Smooth muscle cell (in vitro differentiated cells): ENCODE data around the gene ELL. TPM values are rescaled to one million over a fixed set of nuclear protein-coding genes. Genes with fewer than 3 reads are reported as not detected.
A peak's percentile ranks its signal among the peaks of the same experiment; 100 is the strongest.
"Not testable (repeated sequence)": the region's sequence is repeated elsewhere in the genome, so short reads cannot be mapped to it uniquely, and the experiment has no call there.

Experiments used
- DNase-seq: peaks from one replicate; lab custom pipeline; 2025; ENCODE audit not compliant: unreplicated experiment; lab: John Stamatoyannopoulos, UW
- H2AFZ ChIP-seq: fragments of 200-600 bp; sonication (generic); 2 replicates; pipeline ENCODE4 v1.6.0; 2016; ENCODE audit warnings: antibody characterized with exemption, low read depth, mild to moderate bottlenecking
- H3F3A ChIP-seq: fragments of 200-600 bp; sonication (generic); 2 replicates; pipeline ENCODE4 v1.6.0; 2017; ENCODE audit warnings: antibody characterized with exemption, low read depth
- H3K27ac ChIP-seq: fragments of 200-600 bp; sonication (generic); 2 replicates; pipeline ENCODE4 v1.5.1; 2016; ENCODE audit warnings: low read depth, mild to moderate bottlenecking
- H3K27me3 ChIP-seq: fragments of 200-600 bp; sonication (generic); 2 replicates; pipeline ENCODE4 v1.6.1; 2016; ENCODE audit warnings: low read depth, mild to moderate bottlenecking
- H3K36me3 ChIP-seq: fragments of 200-600 bp; sonication (generic); 2 replicates; pipeline ENCODE4 v1.5.1; 2016; ENCODE audit warnings: low read depth
- H3K4me1 ChIP-seq: fragments of 200-600 bp; sonication (generic); 2 replicates; pipeline ENCODE4 v1.5.1; 2016; ENCODE audit warnings: low read depth
- H3K4me2 ChIP-seq: fragments of 200-600 bp; sonication (generic); 2 replicates; pipeline ENCODE4 v1.6.0; 2016; ENCODE audit warnings: mild to moderate bottlenecking
- H3K4me3 ChIP-seq: fragments of 200-600 bp; sonication (generic); 2 replicates; pipeline ENCODE4 v1.5.1; 2016; ENCODE audit warnings: mild to moderate bottlenecking
- H3K79me2 ChIP-seq: fragments of 200-600 bp; sonication (generic); 2 replicates; pipeline ENCODE4 v1.6.0; 2016; ENCODE audit warnings: low read depth, mild to moderate bottlenecking
- H3K9ac ChIP-seq: fragments of 200-600 bp; sonication (generic); 2 replicates; pipeline ENCODE4 v1.6.0; 2016; ENCODE audit warnings: low read depth
- H3K9me3 ChIP-seq: fragments of 200-600 bp; sonication (generic); replicated peaks from 2 replicates; pipeline ENCODE4 v1.5.1; 2016; ENCODE audit warnings: low read depth
- H4K20me1 ChIP-seq: fragments of 200-600 bp; sonication (generic); 2 replicates; pipeline ENCODE4 v1.6.0; 2016; ENCODE audit warnings: low read depth
- WGBS: methylation state at CpG from one replicate; pipeline ENCODE4 v1.1.7; 2016; ENCODE audit warnings: low lambda C conversion rate; 5-methylcytosine and 5-hydroxymethylcytosine counted together
- polyA plus RNA-seq: library from polyadenylated mRNA; unstranded; fragments of >200 nt; fragmentation: Nextera tagmentation; extraction: Ambion mirVana; gene quantifications from 2 replicates; pipeline ENCODE4 v1.2.1, GENCODE V29; 2016
- total RNA-seq: library from RNA; depleted of rRNA; stranded (reverse); fragments of >200 nt; gene quantifications from 2 replicates; pipeline ENCODE4 v1.2.3, GENCODE V29; 2014
- TF ChIP-seq, protein P1 (sequence below): fragments of 200-600 bp; sonication (generic); IDR thresholded peaks from 2 replicates; pipeline ENCODE4 v1.5.1; 2017; ENCODE audit warnings: borderline replicate concordance, mild to moderate bottlenecking, antibody characterized with exemption; ENCODE audit not compliant: insufficient read depth, poor library complexity, severe bottlenecking

Gene ELL
- total and polyA plus RNA-seq, 2 experiments from 2014 or later = 12.8 to 15.2 TPM

DNA sequence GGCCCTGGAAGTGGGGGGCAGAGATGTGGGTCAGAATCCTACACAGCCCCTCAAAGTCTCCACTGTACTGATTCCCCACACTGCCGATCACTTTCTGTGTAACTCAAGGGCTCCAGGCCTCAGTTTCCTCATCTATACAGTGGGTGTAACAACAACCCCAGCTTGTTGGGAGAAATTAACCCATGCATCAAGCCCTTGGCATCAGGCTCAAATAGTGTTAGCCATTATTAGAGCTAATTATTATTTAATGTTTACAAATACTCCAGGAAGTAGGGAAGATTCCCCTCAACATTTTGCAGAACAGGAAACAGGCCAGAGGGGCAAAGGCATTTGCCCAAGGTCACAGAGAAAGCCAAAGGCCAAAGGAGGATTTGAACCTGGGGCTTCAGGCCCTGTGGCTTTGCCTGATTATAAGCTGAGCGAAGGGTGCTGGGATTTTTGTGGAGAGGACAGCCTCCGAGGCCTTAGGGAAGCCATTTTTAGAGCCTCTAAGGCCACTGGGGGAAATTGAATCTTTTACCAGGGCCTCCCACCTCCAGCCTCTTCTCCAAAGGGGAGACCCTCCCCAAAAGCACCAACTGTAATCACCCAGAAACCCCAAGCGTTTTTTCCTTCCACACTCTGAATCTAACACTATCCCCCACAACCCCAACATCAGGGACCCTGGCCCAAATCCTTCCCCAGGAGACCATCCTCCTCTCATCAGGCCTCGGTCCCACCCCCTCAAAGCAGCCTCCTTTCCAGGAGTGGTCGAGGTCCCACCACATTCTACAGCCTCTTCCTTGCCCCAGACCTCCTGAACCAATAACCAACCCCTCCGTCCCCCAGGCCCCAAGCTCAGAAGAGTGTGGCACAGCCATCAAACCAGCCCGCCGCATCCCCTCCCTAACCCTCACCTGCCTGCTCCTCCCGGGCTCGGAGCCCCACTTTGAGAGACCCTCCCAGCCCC lies 20.4 kb upstream of the ELL start:
- Histone ChIP-seq H3K9ac (peak overlapping the region; percentile 83), H3K4me3 (peak overlapping the region; percentile 75), H3K4me2 (peak overlapping the region; percentile 85), H3K36me3 (no peaks in the 10 kb centered on the region), H3K27me3 (no peaks in the 10 kb centered on the region), H3K4me1 (peaks cover 9% of the 10 kb centered on the region), H4K20me1 (no peaks in the 10 kb centered on the region), H3K79me2 (peaks cover 16% of the 10 kb centered on the region), H3K9me3 (no peaks in the 10 kb centered on the region), H3F3A (no peaks in the 10 kb centered on the region), H2AFZ (no peak overlapping the region), H3K27ac (peak overlapping the region; percentile 12)
- no peak for DNase-seq
- WGBS = 33% methylated on average over 11 of the region's 11 CpGs
- TF ChIP-seq, protein P1, sequence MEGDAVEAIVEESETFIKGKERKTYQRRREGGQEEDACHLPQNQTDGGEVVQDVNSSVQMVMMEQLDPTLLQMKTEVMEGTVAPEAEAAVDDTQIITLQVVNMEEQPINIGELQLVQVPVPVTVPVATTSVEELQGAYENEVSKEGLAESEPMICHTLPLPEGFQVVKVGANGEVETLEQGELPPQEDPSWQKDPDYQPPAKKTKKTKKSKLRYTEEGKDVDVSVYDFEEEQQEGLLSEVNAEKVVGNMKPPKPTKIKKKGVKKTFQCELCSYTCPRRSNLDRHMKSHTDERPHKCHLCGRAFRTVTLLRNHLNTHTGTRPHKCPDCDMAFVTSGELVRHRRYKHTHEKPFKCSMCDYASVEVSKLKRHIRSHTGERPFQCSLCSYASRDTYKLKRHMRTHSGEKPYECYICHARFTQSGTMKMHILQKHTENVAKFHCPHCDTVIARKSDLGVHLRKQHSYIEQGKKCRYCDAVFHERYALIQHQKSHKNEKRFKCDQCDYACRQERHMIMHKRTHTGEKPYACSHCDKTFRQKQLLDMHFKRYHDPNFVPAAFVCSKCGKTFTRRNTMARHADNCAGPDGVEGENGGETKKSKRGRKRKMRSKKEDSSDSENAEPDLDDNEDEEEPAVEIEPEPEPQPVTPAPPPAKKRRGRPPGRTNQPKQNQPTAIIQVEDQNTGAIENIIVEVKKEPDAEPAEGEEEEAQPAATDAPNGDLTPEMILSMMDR = no peak

DNA sequence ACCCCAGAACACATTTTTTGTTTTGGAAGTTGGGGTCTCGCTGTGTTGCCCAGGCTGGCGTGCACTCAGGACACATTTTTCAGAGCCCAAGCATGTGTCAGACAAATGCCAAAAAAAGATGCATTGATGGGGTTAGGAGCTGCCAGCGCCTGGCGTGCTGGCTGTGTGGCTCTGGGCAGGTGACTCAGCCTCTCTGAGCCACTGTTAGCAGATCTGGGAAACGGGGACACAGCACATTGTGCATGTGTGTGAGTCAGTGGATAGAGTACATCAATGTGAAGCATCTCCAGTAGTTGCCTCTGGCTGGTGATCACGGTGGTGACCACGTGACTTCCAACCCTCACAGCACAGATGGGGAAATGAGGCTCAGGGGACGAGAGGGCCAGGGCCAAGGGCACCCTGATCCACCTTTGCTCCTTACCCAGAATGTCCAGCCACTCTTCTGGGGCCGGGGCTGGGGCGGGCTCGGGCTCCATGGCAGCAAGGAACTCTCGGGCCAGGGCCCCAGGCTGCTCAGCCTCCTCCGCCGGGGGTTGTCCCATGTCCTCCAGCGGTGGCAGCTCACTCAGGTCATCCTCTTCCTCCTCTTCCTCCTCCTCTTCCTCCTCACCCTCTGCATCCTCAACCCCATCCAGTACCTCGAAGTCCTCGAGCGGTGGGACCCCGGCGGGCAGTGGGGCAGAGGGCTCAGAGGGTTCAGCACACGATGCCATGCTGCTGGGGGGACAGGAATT lies 19.6 kb upstream of the ELL start:
- H3K4me3 ChIP-seq = no peak overlapping the region
- H3K27me3 ChIP-seq = no peaks in the 10 kb centered on the region
- no peaks in the 10 kb centered on the region for H3K9me3 ChIP-seq
- H3K27ac ChIP-seq = no peak overlapping the region
- H2AFZ ChIP-seq = no peak overlapping the region
- H3K4me2 ChIP-seq = no peak overlapping the region
- peaks cover 16% of the 10 kb centered on the region for H3K79me2 ChIP-seq
- no peak for DNase-seq
- peaks cover 9% of the 10 kb centered on the region for H3K4me1 ChIP-seq
- WGBS = 95% methylated on average over 20 of the region's 21 CpGs
- no peaks in the 10 kb centered on the region for H3K36me3 ChIP-seq
- no peaks in the 10 kb centered on the region for H4K20me1 ChIP-seq
- TF ChIP-seq, protein P1 = no peak
- H3K9ac ChIP-seq = no peak overlapping the region
- no peaks in the 10 kb centered on the region for H3F3A ChIP-seq

DNA sequence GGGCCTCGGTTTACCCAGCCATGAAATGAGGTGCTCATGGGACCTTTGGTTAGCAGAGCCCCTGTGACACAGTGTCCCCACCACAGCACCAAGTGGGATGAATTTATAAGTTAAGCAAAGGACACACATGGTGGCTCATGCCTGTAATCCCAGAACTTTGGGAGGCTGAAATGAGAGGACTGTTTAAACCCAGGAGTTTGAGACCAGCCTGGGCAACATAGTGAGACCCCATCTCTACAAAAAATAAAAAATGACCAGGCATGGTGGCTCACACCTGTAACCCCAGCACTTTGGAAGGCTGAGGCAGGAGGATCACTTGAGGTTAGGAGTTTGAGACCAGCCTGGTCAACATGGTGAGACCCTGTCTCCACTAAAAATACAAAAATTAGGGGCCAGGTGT lies 18.3 kb upstream of the ELL start:
- not testable (repeated sequence) for H3K27ac ChIP-seq, H3K4me2 ChIP-seq, H2AFZ ChIP-seq, H3K27me3 ChIP-seq, H3K4me3 ChIP-seq, H4K20me1 ChIP-seq, H3K9ac ChIP-seq, H3K36me3 ChIP-seq, H3K4me1 ChIP-seq, H3K9me3 ChIP-seq, H3F3A ChIP-seq, DNase-seq
- peaks cover 16% of the 10 kb centered on the region for H3K79me2 ChIP-seq
- WGBS = 100% methylated on average over 1 of the region's 1 CpG

DNA sequence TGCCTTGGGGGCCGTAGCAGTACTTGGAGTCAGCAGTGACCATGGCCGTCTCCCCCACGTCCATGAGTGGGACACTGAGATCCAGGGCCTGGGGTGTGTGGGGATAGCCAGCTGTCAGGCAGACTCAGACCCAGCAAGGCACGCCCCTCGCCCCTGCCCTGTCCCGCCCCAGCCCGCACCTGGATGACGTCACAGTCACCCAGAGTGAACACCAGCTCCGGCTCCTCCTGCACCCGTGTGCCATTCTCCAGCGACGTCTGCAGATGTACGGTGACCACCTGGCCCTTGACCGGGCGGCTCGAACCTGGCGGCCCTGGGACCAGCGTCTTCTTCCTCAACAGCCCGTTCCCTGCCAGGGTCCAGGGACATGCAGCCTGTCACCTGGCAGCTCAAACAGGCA lies 17.5 kb upstream of the ELL start:
- Histone ChIP-seq H3K4me1 (peaks cover 9% of the 10 kb centered on the region), H3K79me2 (peaks cover 16% of the 10 kb centered on the region), H3K9me3 (no peaks in the 10 kb centered on the region), H3K36me3 (no peaks in the 10 kb centered on the region), H4K20me1 (no peaks in the 10 kb centered on the region), H3K4me2 (no peak overlapping the region), H3F3A (no peaks in the 10 kb centered on the region), H2AFZ (no peak overlapping the region), H3K27me3 (no peaks in the 10 kb centered on the region), H3K27ac (no peak overlapping the region), H3K9ac (no peak overlapping the region), H3K4me3 (no peak overlapping the region)
- TF ChIP-seq, protein P1 = no peak
- WGBS = 95% methylated on average over 19 of the region's 19 CpGs
- no peak for DNase-seq
